HG02678 (cell line): ENCODE measurements around the gene ANKRD12.

Source experiments
- ATAC-seq: cut with Tn5 transposase; IDR thresholded peaks from one replicate; pipeline ENCODE4 v1.9.1; 2021; ENCODE audit warnings: mild to moderate bottlenecking, moderate library complexity; ENCODE audit not compliant: unreplicated experiment

The ANKRD12 gene

GRCh38 chr18:9285604-9286003 lies 149.0 kb downstream of the ANKRD12 start:
- no peak for ATAC-seq

GRCh38 chr18:9287036-9287435 lies 150.5 kb downstream of the ANKRD12 start:
- ATAC-seq: no peak

GRCh38 chr18:9289698-9290097 lies 153.1 kb downstream of the ANKRD12 start:
- no peak for ATAC-seq

GRCh38 chr18:9290156-9290555 lies 153.6 kb downstream of the ANKRD12 start:
- no peak for ATAC-seq

GRCh38 chr18:9292047-9292446 lies 155.5 kb downstream of the ANKRD12 start:
- no peak for ATAC-seq

- no peak for ATAC-seq
Observed at GRCh38 chr18:9293948-9294347, 157.4 kb downstream of the ANKRD12 start.

GRCh38 chr18:9296233-9297006 lies 159.8 kb downstream of the ANKRD12 start:
- ATAC-seq: no peak

- no peak for ATAC-seq
Observed at GRCh38 chr18:9297007-9297393, 160.4 kb downstream of the ANKRD12 start.

GRCh38 chr18:9304388-9305070 lies 167.9 kb downstream of the ANKRD12 start:
- ATAC-seq: no peak

- no peak for ATAC-seq
Observed at GRCh38 chr18:9319333-9319732, 182.8 kb downstream of the ANKRD12 start.

GRCh38 chr18:9321017-9321452 lies 184.5 kb downstream of the ANKRD12 start:
- no peak for ATAC-seq

- ATAC-seq: no peak
Observed at GRCh38 chr18:9321736-9322135, 185.2 kb downstream of the ANKRD12 start.

GRCh38 chr18:9322744-9323143 lies 186.2 kb downstream of the ANKRD12 start:
- no peak for ATAC-seq

GRCh38 chr18:9323750-9324445 lies 187.3 kb downstream of the ANKRD12 start:
- no peak for ATAC-seq

- no peak for ATAC-seq
Observed at GRCh38 chr18:9325716-9326115, 189.1 kb downstream of the ANKRD12 start.

- ATAC-seq: no peak
Observed at GRCh38 chr18:9328776-9329175, 192.2 kb downstream of the ANKRD12 start.

- no peak for ATAC-seq
Observed at GRCh38 chr18:9329471-9329870, 192.9 kb downstream of the ANKRD12 start.

GRCh38 chr18:9330419-9330818 lies 193.8 kb downstream of the ANKRD12 start:
- ATAC-seq: no peak

GRCh38 chr18:9333441-9334328 lies 197.1 kb downstream of the ANKRD12 start:
- ATAC-seq: peak; percentile 42

- peak; percentile 83 for ATAC-seq
Observed at GRCh38 chr18:9334329-9334972, 197.9 kb downstream of the ANKRD12 start, which contains the start of gene TWSG1. Gene TWSG1, plus strand, starts transcription at chr18:9334773. Its CDS starts 2,457 bp downstream, at chr18:9337230.
